GM13977 (cell line): ENCODE data around the gene PRDM16.

Experiments
- DNase-seq: peaks from one replicate; pipeline ENCODE4 v3.0.0; 2012; ENCODE audit warnings: low spot score
- CTCF ChIP-seq: IDR thresholded peaks from 2 replicates; pipeline ENCODE4 v1.5.1; 2012; ENCODE audit warnings: mild to moderate bottlenecking, control low read depth; ENCODE audit not compliant: insufficient read depth; ENCODE audit errors: extremely low read depth, missing control alignments
- in situ Hi-C: fragments of 300-500 bp; cut with MboI; formaldehyde crosslinking; loops from one replicate; pipeline ENCODE4 v1.12.0; 2022; ENCODE audit warnings: low sequenced_read_pairs, low pct_unique_long_range_greater_than_20kb, mixed read lengths, inconsistent platforms; ENCODE audit not compliant: unreplicated experiment

Gene PRDM16

GRCh38 chr1:3368711-3369445 lies 299.9 kb downstream of the PRDM16 start:
- no peak for DNase-seq
- TF ChIP-seq CTCF: no peak
- in situ Hi-C loops: no loop called here

- in situ Hi-C loops: no loop called here
- no peak for DNase-seq
- TF ChIP-seq CTCF: no peak
Measured at GRCh38 chr1:3369446-3370076, 300.6 kb downstream of the PRDM16 start.

- in situ Hi-C loops: no loop called here
- TF ChIP-seq CTCF: no peak
- no peak for DNase-seq
Measured at GRCh38 chr1:3370856-3371703, 302.1 kb downstream of the PRDM16 start.

- DNase-seq: no peak
- no peak for TF ChIP-seq CTCF
- in situ Hi-C loops: no loop called here
Measured at GRCh38 chr1:3372317-3372716, 303.3 kb downstream of the PRDM16 start.

- no peak for TF ChIP-seq CTCF
- in situ Hi-C loops: no loop called here
- DNase-seq: no peak
Measured at GRCh38 chr1:3373175-3373574, 304.2 kb downstream of the PRDM16 start.

- no peak for DNase-seq
- in situ Hi-C loops: no loop called here
- no peak for TF ChIP-seq CTCF
Measured at GRCh38 chr1:3373700-3374405, 304.9 kb downstream of the PRDM16 start.
